Calu3 (cell line): ENCODE results near the gene TBC1D22B. TPM values are rescaled to one million over a fixed set of nuclear protein-coding genes. Genes with fewer than 3 reads are reported as not detected.

ENCODE experiments used
- BruUV-seq: library from RNA; stranded (reverse); fragments of 400-500 nt; replicated peaks from 2 replicates; lab custom pipeline; 2021; lab: Mats Ljungman, UMichigan
- CTCF ChIA-PET: fragments of 300-600 bp; sonication (Branson Sonifier 250); formaldehyde crosslinking; loops from one replicate; lab custom pipeline; 2022; ENCODE audit warnings: antibody characterized with exemption; lab: Charles Lee
- DNase-seq: peaks from one replicate; pipeline ENCODE4 v3.0.0; 2022
- H3K27ac Mint-ChIP-seq: one replicate; pipeline ENCODE4 v1.8.0; 2022; ENCODE audit warnings: mixed read lengths; ENCODE audit not compliant: unreplicated experiment
- H3K27me3 Mint-ChIP-seq: one replicate; pipeline ENCODE4 v1.8.0; 2022; ENCODE audit warnings: mixed read lengths; ENCODE audit not compliant: unreplicated experiment
- H3K36me3 Mint-ChIP-seq: one replicate; pipeline ENCODE4 v1.8.0; 2022; ENCODE audit warnings: mild to moderate bottlenecking, moderate library complexity, mixed read lengths; ENCODE audit not compliant: insufficient read depth, unreplicated experiment
- H3K4me1 Mint-ChIP-seq: one replicate; pipeline ENCODE4 v1.8.0; 2022; ENCODE audit warnings: mild to moderate bottlenecking, low read depth, mixed read lengths; ENCODE audit not compliant: unreplicated experiment
- H3K4me3 Mint-ChIP-seq: one replicate; pipeline ENCODE4 v1.8.0; 2022; ENCODE audit warnings: mild to moderate bottlenecking, low read depth, moderate library complexity, mixed read lengths; ENCODE audit not compliant: unreplicated experiment
- H3K9me3 Mint-ChIP-seq: one replicate; pipeline ENCODE4 v1.8.0; 2022; ENCODE audit warnings: low read depth, mixed read lengths; ENCODE audit not compliant: unreplicated experiment
- intact Hi-C: fragments of 100-400 bp; cut with micrococcal nuclease; formaldehyde crosslinking; loops from one replicate; pipeline ENCODE4 v1.10.0; 2022; ENCODE audit not compliant: unreplicated experiment
- total RNA-seq: library from RNA; stranded (reverse); gene quantifications from 2 replicates; pipeline ENCODE4 v1.2.3, GENCODE V29; 2022
- TF ChIP-seq, protein P1 (sequence below): fragments of 200-600 bp; IDR thresholded peaks from one replicate; pipeline ENCODE4 v1.8.0; 2022; ENCODE audit warnings: antibody characterized with exemption; ENCODE audit not compliant: unreplicated experiment

TBC1D22B gene
- total RNA-seq, 1 experiment from 2014 or later, result 14.6 TPM

DNA sequence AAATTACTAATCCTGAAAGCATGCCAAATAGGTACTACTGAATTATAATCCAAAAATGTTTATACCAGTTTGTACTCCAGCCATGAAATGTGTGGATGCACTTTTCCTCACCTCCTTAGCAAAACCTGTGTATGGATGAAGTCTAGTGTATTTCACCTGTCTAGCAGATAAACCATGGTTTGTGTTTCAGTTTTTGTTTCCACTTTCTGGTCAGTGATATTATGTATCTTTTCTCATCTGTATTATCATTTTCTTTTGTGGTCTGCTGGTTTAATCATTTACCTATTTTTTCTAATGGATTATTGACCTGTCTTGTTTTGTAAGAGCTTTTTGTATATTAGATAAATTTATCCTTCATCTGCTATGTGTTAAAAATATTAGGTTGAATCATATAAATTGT is 41.4 kb downstream of the TBC1D22B start:
- Mint-ChIP-seq H3K27ac (no peak overlapping the region), H3K4me1 (no peaks in the 10 kb centered on the region), H3K27me3 (no peaks in the 10 kb centered on the region), H3K4me3 (no peak overlapping the region), H3K36me3 (peaks cover 23% of the 10 kb centered on the region), H3K9me3 (no peaks in the 10 kb centered on the region)
- BruUV-seq, result no TSS peak
- CTCF ChIA-PET, result interaction anchor here (2.1 kb wide), 1 partner anchor 11 kb away, joined by 10 read pairs; no protein-coding TSS in a partner anchor
- no peak for DNase-seq
- intact Hi-C loops, result no loop called here
- TF ChIP-seq, protein P1, sequence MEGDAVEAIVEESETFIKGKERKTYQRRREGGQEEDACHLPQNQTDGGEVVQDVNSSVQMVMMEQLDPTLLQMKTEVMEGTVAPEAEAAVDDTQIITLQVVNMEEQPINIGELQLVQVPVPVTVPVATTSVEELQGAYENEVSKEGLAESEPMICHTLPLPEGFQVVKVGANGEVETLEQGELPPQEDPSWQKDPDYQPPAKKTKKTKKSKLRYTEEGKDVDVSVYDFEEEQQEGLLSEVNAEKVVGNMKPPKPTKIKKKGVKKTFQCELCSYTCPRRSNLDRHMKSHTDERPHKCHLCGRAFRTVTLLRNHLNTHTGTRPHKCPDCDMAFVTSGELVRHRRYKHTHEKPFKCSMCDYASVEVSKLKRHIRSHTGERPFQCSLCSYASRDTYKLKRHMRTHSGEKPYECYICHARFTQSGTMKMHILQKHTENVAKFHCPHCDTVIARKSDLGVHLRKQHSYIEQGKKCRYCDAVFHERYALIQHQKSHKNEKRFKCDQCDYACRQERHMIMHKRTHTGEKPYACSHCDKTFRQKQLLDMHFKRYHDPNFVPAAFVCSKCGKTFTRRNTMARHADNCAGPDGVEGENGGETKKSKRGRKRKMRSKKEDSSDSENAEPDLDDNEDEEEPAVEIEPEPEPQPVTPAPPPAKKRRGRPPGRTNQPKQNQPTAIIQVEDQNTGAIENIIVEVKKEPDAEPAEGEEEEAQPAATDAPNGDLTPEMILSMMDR, result no peak

DNA sequence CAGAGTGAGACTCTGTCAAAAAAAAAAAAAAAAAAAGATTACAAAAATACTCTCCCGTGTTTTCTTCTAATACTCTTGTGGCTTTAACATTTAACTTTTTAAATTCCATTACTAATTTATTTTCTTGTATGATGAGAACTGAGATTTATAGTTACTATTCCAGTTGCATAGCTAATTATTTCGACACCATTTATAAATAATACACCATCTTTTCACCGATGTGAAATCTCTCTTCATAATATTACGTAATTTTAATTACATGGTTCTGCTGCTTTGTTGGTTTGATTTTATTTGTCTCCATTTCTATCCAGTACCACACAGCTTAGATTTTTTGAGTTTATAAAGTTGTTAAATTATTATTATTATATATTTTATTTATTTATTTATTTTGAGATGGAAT is 42.4 kb downstream of the TBC1D22B start:
- Mint-ChIP-seq H3K36me3 (peaks cover 23% of the 10 kb centered on the region), H3K27me3 (no peaks in the 10 kb centered on the region), H3K27ac (no peak overlapping the region), H3K9me3 (no peaks in the 10 kb centered on the region), H3K4me3 (no peak overlapping the region), H3K4me1 (no peaks in the 10 kb centered on the region)
- no TSS peak for BruUV-seq
- DNase-seq, result no peak
- intact Hi-C loops, result no loop called here
- CTCF ChIA-PET, result interaction anchor here (2.1 kb wide), 1 partner anchor 10 kb away, joined by 10 read pairs; no protein-coding TSS in a partner anchor
- TF ChIP-seq, protein P1, result no peak

DNA sequence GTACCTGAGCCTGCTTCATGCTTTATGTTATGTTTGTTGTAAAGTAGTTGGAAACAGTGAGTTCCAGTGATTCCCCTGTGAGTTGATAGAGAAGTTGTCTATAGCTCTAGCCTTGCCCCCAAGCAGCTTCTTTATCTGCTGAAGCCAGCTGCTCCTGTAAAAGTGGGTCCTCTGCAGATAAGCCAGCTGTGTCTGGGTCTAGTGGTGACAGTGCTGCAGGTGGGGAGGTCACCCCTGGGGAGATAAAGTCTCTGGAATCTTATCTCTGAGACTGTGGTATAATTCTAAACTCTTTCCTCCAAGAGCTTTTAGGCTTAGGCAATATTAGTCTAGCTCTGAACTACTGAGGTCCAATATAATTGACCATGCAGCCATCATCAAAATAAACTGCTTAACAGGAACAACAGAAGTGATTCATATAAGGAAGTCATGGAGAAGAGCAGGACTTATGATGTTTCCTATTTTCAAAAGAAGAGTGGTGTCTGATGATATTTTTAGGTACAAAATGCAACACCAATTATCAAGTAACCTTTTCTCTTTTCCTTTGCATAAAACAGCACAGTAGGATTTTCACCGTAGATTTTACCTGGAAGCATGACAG is 44.6 kb downstream of the TBC1D22B start:
- H3K4me3 Mint-ChIP-seq, result no peak overlapping the region
- BruUV-seq, result no TSS peak
- DNase-seq, result no peak
- H3K9me3 Mint-ChIP-seq, result no peaks in the 10 kb centered on the region
- intact Hi-C loops, result no loop called here
- H3K27ac Mint-ChIP-seq, result no peak overlapping the region
- CTCF ChIA-PET, result no interaction called here
- H3K27me3 Mint-ChIP-seq, result no peaks in the 10 kb centered on the region
- peaks cover 10% of the 10 kb centered on the region for H3K36me3 Mint-ChIP-seq
- no peaks in the 10 kb centered on the region for H3K4me1 Mint-ChIP-seq
- TF ChIP-seq, protein P1, result no peak

DNA sequence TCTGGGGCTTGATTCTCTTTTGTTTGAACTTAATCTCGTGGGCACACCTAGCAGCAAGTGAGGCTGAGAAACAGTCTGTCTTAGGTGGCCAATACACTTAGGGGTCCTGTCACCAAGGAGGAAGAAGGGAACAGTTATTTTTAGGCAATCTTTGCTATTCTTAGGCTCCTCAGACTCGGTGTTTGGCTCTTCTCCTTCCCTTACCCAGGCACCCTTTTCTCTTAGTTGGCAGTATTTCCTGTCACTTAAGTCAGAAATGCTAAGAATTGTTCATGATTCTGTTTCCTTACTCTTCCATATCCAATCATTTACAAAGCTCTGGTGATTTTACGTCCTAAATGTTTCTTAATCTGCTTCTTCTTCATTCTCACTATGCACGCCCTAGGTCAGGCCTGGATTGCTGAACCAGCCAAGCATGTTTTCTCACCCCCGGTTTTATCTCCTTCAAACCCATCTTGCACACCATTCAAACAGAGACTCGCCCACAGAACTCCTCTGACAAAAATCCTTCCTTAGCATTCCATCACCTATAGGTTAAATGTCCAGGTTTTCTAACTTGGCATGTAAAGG is 45.6 kb downstream of the TBC1D22B start:
- no peak for DNase-seq

More for the DNA sequence above, 45.6 kb downstream of the TBC1D22B start:
- TF ChIP-seq, protein P1, result no peak
- H3K4me3 Mint-ChIP-seq, result no peak overlapping the region
- peaks cover 4% of the 10 kb centered on the region for H3K36me3 Mint-ChIP-seq
- intact Hi-C loops, result no loop called here
- CTCF ChIA-PET, result interaction anchor here (0.5 kb wide), 1 partner anchor 553 kb away, joined by 3 read pairs; no protein-coding TSS in a partner anchor
- H3K27me3 Mint-ChIP-seq, result no peaks in the 10 kb centered on the region
- no peaks in the 10 kb centered on the region for H3K4me1 Mint-ChIP-seq
- H3K27ac Mint-ChIP-seq, result no peak overlapping the region
- no peaks in the 10 kb centered on the region for H3K9me3 Mint-ChIP-seq
- BruUV-seq, result no TSS peak
